CD4-positive, alpha-beta T cell (primary cell): ENCODE results near the gene OR2F1. TPM values are rescaled to one million over a fixed set of nuclear protein-coding genes. Genes with fewer than 3 reads are reported as not detected.
"Not testable (repeated sequence)": the region's sequence is repeated elsewhere in the genome, so short reads cannot be mapped to it uniquely, and the experiment has no call there.

ENCODE experiments used
- ATAC-seq: fragments of 200-7000 bp; cut with Tn5 transposase; one replicate; pipeline ENCODE4 v1.10.0; 2022; ENCODE audit warnings: mild to moderate bottlenecking; ENCODE audit not compliant: poor library complexity
- CTCF ChIA-PET: fragments of 350-600 bp; sonication (Branson Sonifier 250); formaldehyde crosslinking; loops from one replicate; lab custom pipeline; 2021; ENCODE audit warnings: antibody characterized with exemption, inconsistent platforms; lab: Charles Lee
- POLR2A ChIA-PET: fragments of 350-600 bp; sonication (Branson Sonifier 250); formaldehyde crosslinking; loops from one replicate; lab custom pipeline; 2021; ENCODE audit warnings: antibody characterized with exemption, inconsistent platforms; lab: Charles Lee
- DNase-seq, 14 experiments: peaks; one replicate each; pipeline ENCODE4 v3.0.0-alpha.2; 2013 to 2020; ENCODE audit warnings: mixed read lengths in 2 of 14
- H3K27ac ChIP-seq, 2 donors: one replicate each; pipeline versions ENCODE4 v1.5.1 to v1.7.0; 2013; ENCODE audit warnings: low read length in 2 of 2, low read depth in 1 of 2, mild to moderate bottlenecking in 1 of 2
- H3K27me3 ChIP-seq, 2 experiments: 1 replicate in 1 of 2; 2 replicates in 1 of 2; pipeline versions ENCODE4 v1.6.1 to v1.7.0; 2013; ENCODE audit warnings: low read length in 2 of 2, control low read depth in 1 of 2, mild to moderate bottlenecking in 1 of 2, moderate library complexity in 1 of 2; ENCODE audit not compliant: insufficient read depth in 2 of 2, control insufficient read depth in 1 of 2
- H3K36me3 ChIP-seq: one replicate; pipeline ENCODE4 v1.6.1; 2013; ENCODE audit warnings: low read length, control low read depth; ENCODE audit not compliant: insufficient read depth
- H3K4me1 ChIP-seq: one replicate; pipeline ENCODE4 v1.6.1; 2013; ENCODE audit warnings: low read length, control low read depth; ENCODE audit not compliant: insufficient read depth
- H3K4me3 ChIP-seq: one replicate; pipeline ENCODE4 v1.5.1; 2013; ENCODE audit warnings: mild to moderate bottlenecking, low read length, moderate library complexity
- H3K9me3 ChIP-seq, 2 experiments: 1 replicate in 1 of 2; 2 replicates in 1 of 2; pipeline versions ENCODE4 v1.6.1 to v1.7.0; 2013; ENCODE audit warnings: low read length in 2 of 2, mild to moderate bottlenecking in 2 of 2, control low read depth in 1 of 2, moderate library complexity in 1 of 2; ENCODE audit not compliant: control insufficient read depth in 1 of 2, insufficient read depth in 1 of 2
- H3K27ac Mint-ChIP-seq: one replicate; pipeline ENCODE4 v1.8.0; 2020; ENCODE audit warnings: mixed read lengths
- H3K27me3 Mint-ChIP-seq: one replicate; pipeline ENCODE4 v1.8.0; 2021; ENCODE audit warnings: mixed read lengths
- H3K36me3 Mint-ChIP-seq: one replicate; pipeline ENCODE4 v1.8.0; 2021; ENCODE audit warnings: low read depth, mixed read lengths
- H3K4me1 Mint-ChIP-seq: one replicate; pipeline ENCODE4 v1.8.0; 2021; ENCODE audit warnings: low read depth, mixed read lengths
- H3K4me3 Mint-ChIP-seq: one replicate; pipeline ENCODE4 v1.8.0; 2020; ENCODE audit warnings: mild to moderate bottlenecking, mixed read lengths
- H3K9me3 Mint-ChIP-seq: one replicate; pipeline ENCODE4 v1.8.0; 2020; ENCODE audit warnings: mixed read lengths
- CTCF ChIP-seq: fragments of 200-600 bp; IDR thresholded peaks from one replicate; pipeline ENCODE4 v1.8.0; 2022; ENCODE audit warnings: antibody characterized with exemption, mild to moderate bottlenecking
- intact Hi-C, 2 experiments: fragments of 100-400 bp; cut with DNase I in 1 of 2; cut with micrococcal nuclease in 1 of 2; formaldehyde crosslinking; loops; one replicate each; pipeline versions ENCODE4 v1.15.1 to v1.9.0; 2023 to 2025; cut with DNase I, micrococcal nuclease
- total RNA-seq, 174 experiments: library from RNA in 2 of 174; stranded (reverse) in 2 of 174; gene quantifications; one replicate each; pipeline ENCODE4 v1.2.3 and lab custom pipeline; 2021 to 2026

OR2F1 gene
- total RNA-seq, 2 experiments from 2014 or later: not detected

GRCh38 chr7:144006029-144006691 lies 51.5 kb downstream of the OR2F1 start:
- H3K9me3 Mint-ChIP-seq: no peaks in the 10 kb centered on the region
- Histone ChIP-seq H3K4me1 (no peaks in the 10 kb centered on the region), H3K27me3 (no peaks in the 10 kb centered on the region), H3K36me3 (no peaks in the 10 kb centered on the region), H3K4me3 (no peak overlapping the region), H3K9me3 (peaks cover 0 to 7% of the 10 kb centered on the region in 2 experiments), H3K27ac (no peak overlapping the region)
- DNase-seq (no peak), ATAC-seq (no peak)
- ChIA-PET POLR2A (no interaction called here), CTCF (no interaction called here)
- intact Hi-C loops: no loop called here
- H3K27me3 Mint-ChIP-seq: peaks cover 37% of the 10 kb centered on the region
- H3K27ac Mint-ChIP-seq: no peak overlapping the region
- no peak overlapping the region for H3K4me3 Mint-ChIP-seq
- H3K36me3 Mint-ChIP-seq: no peaks in the 10 kb centered on the region
- TF ChIP-seq CTCF: no peak
- H3K4me1 Mint-ChIP-seq: no peaks in the 10 kb centered on the region

- Histone ChIP-seq H3K27me3 (no peaks in the 10 kb centered on the region), H3K4me3 (no peak overlapping the region), H3K9me3 (peaks cover 0 to 7% of the 10 kb centered on the region in 2 experiments), H3K27ac (no peak overlapping the region), H3K4me1 (no peaks in the 10 kb centered on the region), H3K36me3 (no peaks in the 10 kb centered on the region)
- no peaks in the 10 kb centered on the region for H3K4me1 Mint-ChIP-seq
- no peak for TF ChIP-seq CTCF
- ChIA-PET CTCF (no interaction called here), POLR2A (no interaction called here)
- intact Hi-C loops: no loop called here
- H3K27ac Mint-ChIP-seq: no peak overlapping the region
- no peak for DNase-seq
- H3K27me3 Mint-ChIP-seq: peaks cover 42% of the 10 kb centered on the region
- no peak overlapping the region for H3K4me3 Mint-ChIP-seq
- no peak for ATAC-seq
- no peaks in the 10 kb centered on the region for H3K9me3 Mint-ChIP-seq
- no peaks in the 10 kb centered on the region for H3K36me3 Mint-ChIP-seq
These were observed 52.0 kb downstream of the OR2F1 start for GRCh38 chr7:144006692-144007042.

- no peaks in the 10 kb centered on the region for H3K27me3 ChIP-seq
- Mint-ChIP-seq H3K4me3 (no peak overlapping the region), H3K4me1 (no peaks in the 10 kb centered on the region), H3K27ac (no peak overlapping the region), H3K36me3 (no peaks in the 10 kb centered on the region), H3K27me3 (peaks cover 55% of the 10 kb centered on the region), H3K9me3 (no peaks in the 10 kb centered on the region)
- no peak overlapping the region for H3K4me3 ChIP-seq
- TF ChIP-seq CTCF: no peak
- DNase-seq (no peak), ATAC-seq (no peak)
- H3K36me3 ChIP-seq: no peaks in the 10 kb centered on the region
- CTCF ChIA-PET: no interaction called here
- no peaks in the 10 kb centered on the region for H3K4me1 ChIP-seq
- POLR2A ChIA-PET: no interaction called here
- H3K27ac ChIP-seq: no peak overlapping the region
- intact Hi-C loops: no loop called here
- H3K9me3 ChIP-seq: peaks cover 0 to 7% of the 10 kb centered on the region in 2 experiments
These were observed 54.7 kb downstream of the OR2F1 start for GRCh38 chr7:144009361-144009760.

- DNase-seq, ATAC-seq, H3K4me3 ChIP-seq, H3K27ac ChIP-seq, H3K9me3 Mint-ChIP-seq, H3K9me3 ChIP-seq, H3K4me1 Mint-ChIP-seq, CTCF ChIA-PET, H3K36me3 ChIP-seq, H3K4me3 Mint-ChIP-seq, H3K27ac Mint-ChIP-seq, H3K27me3 ChIP-seq, intact Hi-C loops, H3K36me3 Mint-ChIP-seq, H3K4me1 ChIP-seq, POLR2A ChIA-PET: not testable (repeated sequence)
- peaks cover 48% of the 10 kb centered on the region for H3K27me3 Mint-ChIP-seq
These were observed 55.4 kb downstream of the OR2F1 start for GRCh38 chr7:144010061-144010460.

- POLR2A ChIA-PET, intact Hi-C loops, H3K36me3 Mint-ChIP-seq: not testable (repeated sequence)
These were observed 56.2 kb downstream of the OR2F1 start for GRCh38 chr7:144010821-144011220.

More at GRCh38 chr7:144010821-144011220, 56.2 kb downstream of the OR2F1 start:
- peaks cover 42% of the 10 kb centered on the region for H3K27me3 Mint-ChIP-seq
- H3K4me1 ChIP-seq, H3K9me3 Mint-ChIP-seq, H3K4me1 Mint-ChIP-seq, DNase-seq, H3K9me3 ChIP-seq, H3K27me3 ChIP-seq, H3K27ac ChIP-seq, CTCF ChIA-PET, H3K27ac Mint-ChIP-seq, H3K36me3 ChIP-seq, ATAC-seq, H3K4me3 Mint-ChIP-seq, H3K4me3 ChIP-seq: not testable (repeated sequence)
